Neutrophil (primary cell): ENCODE results near the gene ZNF407.

Source experiments
- H3K27ac ChIP-seq: fragments of 200-600 bp; sonication (generic); 2 replicates; pipeline ENCODE4 v1.5.1; 2016; ENCODE audit warnings: mild to moderate bottlenecking, moderate library complexity
- H3K27me3 ChIP-seq: fragments of 200-600 bp; sonication (generic); 2 replicates; pipeline ENCODE4 v1.6.0; 2016; ENCODE audit warnings: mild to moderate bottlenecking
- H3K36me3 ChIP-seq: fragments of 200-600 bp; sonication (generic); 2 replicates; pipeline ENCODE4 v1.5.1; 2017
- H3K4me1 ChIP-seq, 2 experiments: fragments of 200-600 bp in 1 of 2; sonication (generic) in 1 of 2; 1 replicate in 1 of 2; 2 replicates in 1 of 2; pipeline versions ENCODE4 v1.5.1 to v1.6.1; 2013 to 2016; ENCODE audit warnings: low read depth in 1 of 2, low read length in 1 of 2, mild to moderate bottlenecking in 1 of 2, moderate library complexity in 1 of 2; ENCODE audit not compliant: control insufficient read depth in 1 of 2, insufficient read depth in 1 of 2
- H3K4me3 ChIP-seq, 2 experiments: fragments of 200-600 bp in 1 of 2; sonication (generic) in 1 of 2; 1 replicate in 1 of 2; 2 replicates in 1 of 2; pipeline ENCODE4 v1.5.1; 2013 to 2016; ENCODE audit warnings: low read depth in 1 of 2, low read length in 1 of 2, mild to moderate bottlenecking in 1 of 2, moderate library complexity in 1 of 2
- H3K9me3 ChIP-seq: fragments of 200-600 bp; sonication (generic); 2 replicates; pipeline ENCODE4 v1.5.1; 2016
- CTCF ChIP-seq: fragments of 200-600 bp; sonication (generic); IDR thresholded peaks from 2 replicates; pipeline ENCODE4 v1.5.1; 2016; ENCODE audit warnings: antibody characterized with exemption

The ZNF407 gene

DNA sequence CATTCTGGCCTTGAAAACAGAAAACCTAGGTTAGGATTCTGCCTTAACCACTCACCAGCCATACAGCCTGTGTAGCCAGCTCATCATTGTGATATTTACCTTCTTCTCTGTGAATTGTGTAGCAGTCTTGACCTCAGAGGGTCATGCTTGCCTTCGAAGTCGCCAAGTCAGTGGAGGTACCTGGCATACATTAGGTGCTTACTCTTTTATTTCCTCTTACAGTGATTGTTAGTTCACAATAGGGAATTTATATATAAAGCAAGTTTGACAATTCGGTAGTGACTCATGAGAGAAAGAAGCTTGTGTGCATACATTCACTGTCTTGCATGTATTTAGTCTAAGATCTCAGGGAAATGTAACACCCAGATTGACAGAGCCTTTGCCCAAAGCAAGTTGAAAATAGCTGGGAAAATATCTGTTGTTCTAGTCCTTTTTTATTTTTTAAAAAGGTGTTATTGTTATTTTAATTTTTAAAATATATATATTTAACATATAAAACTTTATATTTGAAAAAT, 320.7 kb downstream of the ZNF407 start:
- Histone ChIP-seq H3K27ac (no peak overlapping the region), H3K4me3 (no peak overlapping the region), H3K9me3 (no peaks in the 10 kb centered on the region), H3K27me3 (no peaks in the 10 kb centered on the region), H3K4me1 (no peaks in the 10 kb centered on the region), H3K36me3 (peaks cover 11% of the 10 kb centered on the region)
- no peak for TF ChIP-seq CTCF

GRCh38 chr18:74921057-74921820, 323.6 kb downstream of the ZNF407 start:
- Histone ChIP-seq H3K4me1 (no peaks in the 10 kb centered on the region), H3K27ac (no peak overlapping the region), H3K4me3 (no peak overlapping the region), H3K9me3 (no peaks in the 10 kb centered on the region), H3K27me3 (no peaks in the 10 kb centered on the region), H3K36me3 (peaks cover 11% of the 10 kb centered on the region)
- TF ChIP-seq CTCF, result no peak

- Histone ChIP-seq H3K36me3 (peaks cover 3% of the 10 kb centered on the region), H3K9me3 (no peaks in the 10 kb centered on the region), H3K4me3 (no peak overlapping the region), H3K4me1 (no peaks in the 10 kb centered on the region), H3K27ac (no peak overlapping the region), H3K27me3 (no peaks in the 10 kb centered on the region)
- TF ChIP-seq CTCF, result no peak
Measured at GRCh38 chr18:74926051-74926450, 328.4 kb downstream of the ZNF407 start.

- TF ChIP-seq CTCF, result no peak
- H3K36me3 ChIP-seq, result no peaks in the 10 kb centered on the region
- H3K27me3 ChIP-seq, result no peaks in the 10 kb centered on the region
- no peak overlapping the region for H3K4me3 ChIP-seq
- H3K9me3 ChIP-seq, result no peaks in the 10 kb centered on the region
- H3K4me1 ChIP-seq, result no peaks in the 10 kb centered on the region
- H3K27ac ChIP-seq, result no peak overlapping the region
Measured at GRCh38 chr18:74928194-74928968, 330.7 kb downstream of the ZNF407 start.

- TF ChIP-seq CTCF, result no peak
- Histone ChIP-seq H3K9me3 (no peaks in the 10 kb centered on the region), H3K4me1 (no peaks in the 10 kb centered on the region), H3K27me3 (no peaks in the 10 kb centered on the region), H3K36me3 (no peaks in the 10 kb centered on the region), H3K4me3 (no peak overlapping the region), H3K27ac (no peak overlapping the region)
Measured at GRCh38 chr18:74929110-74929509, 331.4 kb downstream of the ZNF407 start.
